Natural killer cell (primary cell): ENCODE measurements around the gene C1GALT1. TPM values are rescaled to one million over a fixed set of nuclear protein-coding genes. Genes with fewer than 3 reads are reported as not detected.
A peak's percentile ranks its signal among the peaks of the same experiment; 100 is the strongest.
"Not testable (repeated sequence)": the region's sequence is repeated elsewhere in the genome, so short reads cannot be mapped to it uniquely, and the experiment has no call there.

Experiments
- ATAC-seq, 3 donors: fragments of 150-1000 bp in 2 of 3; fragments of 200-7000 bp in 1 of 3; cut with Tn5 transposase; 1 replicate in 1 of 3; 2 replicates in 2 of 3; pipeline ENCODE4 v1.10.0; 2021; ENCODE audit warnings: mild to moderate bottlenecking in 2 of 3, moderate library complexity in 2 of 3
- DNase-seq, 2 donors: peaks; one replicate each; pipeline versions ENCODE4 v3.0.0 to v3.0.0-alpha.2; 2013 to 2021; ENCODE audit warnings: mixed read lengths in 1 of 2
- H3K27ac ChIP-seq: one replicate; pipeline ENCODE4 v1.5.1; 2013; ENCODE audit warnings: mild to moderate bottlenecking, low read length
- H3K27me3 ChIP-seq: one replicate; pipeline ENCODE4 v1.6.1; 2013; ENCODE audit warnings: low read length; ENCODE audit not compliant: control insufficient read depth, insufficient read depth
- H3K36me3 ChIP-seq: one replicate; pipeline ENCODE4 v1.6.1; 2013; ENCODE audit warnings: low read length; ENCODE audit not compliant: control insufficient read depth, insufficient read depth
- H3K4me1 ChIP-seq: one replicate; pipeline ENCODE4 v1.6.1; 2013; ENCODE audit warnings: low read length; ENCODE audit not compliant: control insufficient read depth, insufficient read depth
- H3K4me3 ChIP-seq: one replicate; pipeline ENCODE4 v1.5.1; 2013; ENCODE audit warnings: low read length
- H3K9me3 ChIP-seq: one replicate; pipeline ENCODE4 v1.6.1; 2013; ENCODE audit warnings: low read length; ENCODE audit not compliant: control insufficient read depth, insufficient read depth
- H3K27ac Mint-ChIP-seq, 2 donors: one replicate each; pipeline ENCODE4 v1.8.0; 2022; ENCODE audit warnings: mild to moderate bottlenecking in 2 of 2, mixed read lengths in 2 of 2, moderate library complexity in 1 of 2
- H3K27me3 Mint-ChIP-seq, 2 donors: one replicate each; pipeline ENCODE4 v1.8.0; 2022; ENCODE audit warnings: low read depth in 2 of 2, mixed read lengths in 2 of 2
- H3K36me3 Mint-ChIP-seq: one replicate; pipeline ENCODE4 v1.8.0; 2022; ENCODE audit warnings: mixed read lengths
- H3K4me1 Mint-ChIP-seq, 2 donors: one replicate each; pipeline ENCODE4 v1.8.0; 2022; ENCODE audit warnings: mixed read lengths in 2 of 2
- H3K4me3 Mint-ChIP-seq: one replicate; pipeline ENCODE4 v1.8.0; 2022; ENCODE audit warnings: mild to moderate bottlenecking, moderate library complexity, mixed read lengths
- H3K9me3 Mint-ChIP-seq, 2 donors: one replicate each; pipeline ENCODE4 v1.8.0; 2022; ENCODE audit warnings: mixed read lengths in 2 of 2
- CTCF ChIP-seq: fragments of 200-600 bp; IDR thresholded peaks from one replicate; pipeline ENCODE4 v1.8.0; 2022; ENCODE audit warnings: antibody characterized with exemption
- WGBS: methylation state at CpG from one replicate; pipeline ENCODE4 v1.1.7; 2013; ENCODE audit warnings: missing lambda C conversion rate; ENCODE audit not compliant: insufficient coverage; 5-methylcytosine and 5-hydroxymethylcytosine counted together
- intact Hi-C: fragments of 100-400 bp; cut with micrococcal nuclease; formaldehyde crosslinking; loops from one replicate; pipeline ENCODE4 v1.14.2; 2022
- total RNA-seq, 4 donors: library from RNA; stranded (reverse); fragments of 120-200 nt in 1 of 4; gene quantifications; one replicate each; pipeline versions ENCODE4 v1.2.3 to v1.2.4, GENCODE V29; 2013 to 2022

The C1GALT1 gene
- total RNA-seq: 10 to 100 TPM; 54.5 to 64.5 (median 63.7) TPM
- 92.3 TPM for total RNA-seq (2013)

GRCh38 chr7:7182156-7183060 lies at the start of gene C1GALT1:
Gene C1GALT1, plus strand, starts transcription at chr7:7182544. Its CDS starts 51,776 bp downstream, at chr7:7234320.
- peak within 1 kb of the TSS; percentile 94 for H3K4me3 Mint-ChIP-seq
- WGBS: under 1% methylated on average over 82 of the region's 82 CpGs
- no peaks in the 10 kb centered on the region for H3K9me3 Mint-ChIP-seq
- H3K27me3 ChIP-seq: no peaks in the 10 kb centered on the region
- H3K36me3 Mint-ChIP-seq: peaks cover 5% of the 10 kb centered on the region
- H3K27ac Mint-ChIP-seq: peak within 1 kb of the TSS in 1 of 2 donors; percentile 100
- peaks cover 8% of the 10 kb centered on the region for H3K36me3 ChIP-seq
- peaks cover 13 to 22% of the 10 kb centered on the region in 2 donors for H3K4me1 Mint-ChIP-seq
- DNase-seq (peak; percentile 96 to 99), ATAC-seq (peak; percentile 83 to 95 (median 86))
- peak within 1 kb of the TSS; percentile 90 for H3K27ac ChIP-seq
- TF ChIP-seq CTCF: peak; percentile 46
- H3K4me1 ChIP-seq: peaks cover 19% of the 10 kb centered on the region
- no peaks in the 10 kb centered on the region for H3K9me3 ChIP-seq
- H3K27me3 Mint-ChIP-seq: no peaks in the 10 kb centered on the region
- intact Hi-C loops: loop anchor here (1.0 to 10.0 kb wide), 6 partner anchors 40 to 802 kb away; partner anchors contain the start of genes MIOS and UMAD1
- peak within 1 kb of the TSS; percentile 79 for H3K4me3 ChIP-seq

- Mint-ChIP-seq H3K4me3 (no peak overlapping the region), H3K4me1 (peaks cover 14 to 15% of the 10 kb centered on the region in 2 donors), H3K9me3 (no peaks in the 10 kb centered on the region), H3K36me3 (no peaks in the 10 kb centered on the region), H3K27ac (no peak overlapping the region), H3K27me3 (no peaks in the 10 kb centered on the region)
- WGBS: 100% methylated on average over 1 of the region's 2 CpGs
- no peak for TF ChIP-seq CTCF
- no peak for DNase-seq
- Histone ChIP-seq H3K9me3 (no peaks in the 10 kb centered on the region), H3K36me3 (no peaks in the 10 kb centered on the region), H3K27me3 (no peaks in the 10 kb centered on the region), H3K4me3 (no peak overlapping the region), H3K4me1 (peaks cover 2% of the 10 kb centered on the region), H3K27ac (no peak overlapping the region)
- no peak for ATAC-seq
- intact Hi-C loops: no loop called here
Observed at GRCh38 chr7:7134046-7134445, 48.3 kb upstream of the C1GALT1 start.

- Mint-ChIP-seq H3K4me1 (peaks cover 14 to 16% of the 10 kb centered on the region in 2 donors), H3K36me3 (no peaks in the 10 kb centered on the region), H3K27me3 (no peaks in the 10 kb centered on the region), H3K9me3 (no peaks in the 10 kb centered on the region), H3K4me3 (no peak overlapping the region), H3K27ac (no peak overlapping the region)
- no peaks in the 10 kb centered on the region for H3K36me3 ChIP-seq
- intact Hi-C loops: no loop called here
- 83% methylated on average over 1 of the region's 1 CpG for WGBS
- no peaks in the 10 kb centered on the region for H3K27me3 ChIP-seq
- DNase-seq (no peak), ATAC-seq (no peak)
- H3K9me3 ChIP-seq: no peaks in the 10 kb centered on the region
- H3K4me3 ChIP-seq: no peak overlapping the region
- H3K4me1 ChIP-seq: peaks cover 2% of the 10 kb centered on the region
- no peak for TF ChIP-seq CTCF
- no peak overlapping the region for H3K27ac ChIP-seq
Observed at GRCh38 chr7:7135074-7135473, 47.3 kb upstream of the C1GALT1 start.

GRCh38 chr7:7135924-7136323 lies 46.4 kb upstream of the C1GALT1 start:
- H3K4me1 ChIP-seq, H3K9me3 ChIP-seq, H3K9me3 Mint-ChIP-seq, H3K27me3 Mint-ChIP-seq, DNase-seq, H3K4me3 ChIP-seq, H3K27me3 ChIP-seq, H3K36me3 Mint-ChIP-seq, intact Hi-C loops, H3K36me3 ChIP-seq: not testable (repeated sequence)
- H3K27ac ChIP-seq: peak overlapping the region; percentile 53
- peak overlapping the region; percentile 55 to 84 for H3K27ac Mint-ChIP-seq
- H3K4me3 Mint-ChIP-seq: peak overlapping the region; percentile 10
- 80% methylated on average over 1 of the region's 1 CpG for WGBS
- ATAC-seq: peak in 1 of 3 donors; percentile 5
- peaks cover 14 to 19% of the 10 kb centered on the region in 2 donors for H3K4me1 Mint-ChIP-seq
